ENCODE results near the gene HNF1B.

GRCh38 chr17:37720989-37721388 is 23.9 kb downstream of the HNF1B start:
- TF ChIP-seq CTCF (IDR thresholded peaks at IDR 0.05) (no peak), POLR2AphosphoS5 (IDR thresholded peaks at IDR 0.05) (no peak), EP300 (IDR thresholded peaks at IDR 0.05) (no peak)
